C4-2B (cell line): ENCODE measurements around the gene TXN2.

Experiments used
- ZFX ChIP-seq: fragments of 450-650 bp; IDR thresholded peaks from 2 replicates; pipeline ENCODE4 v1.6.1; 2017
- TF ChIP-seq, protein P1 (sequence below): fragments of 450-650 bp; conservative IDR thresholded peaks from 2 replicates; pipeline ENCODE4 v1.5.1; 2017; ENCODE audit warnings: mild to moderate bottlenecking

DNA sequence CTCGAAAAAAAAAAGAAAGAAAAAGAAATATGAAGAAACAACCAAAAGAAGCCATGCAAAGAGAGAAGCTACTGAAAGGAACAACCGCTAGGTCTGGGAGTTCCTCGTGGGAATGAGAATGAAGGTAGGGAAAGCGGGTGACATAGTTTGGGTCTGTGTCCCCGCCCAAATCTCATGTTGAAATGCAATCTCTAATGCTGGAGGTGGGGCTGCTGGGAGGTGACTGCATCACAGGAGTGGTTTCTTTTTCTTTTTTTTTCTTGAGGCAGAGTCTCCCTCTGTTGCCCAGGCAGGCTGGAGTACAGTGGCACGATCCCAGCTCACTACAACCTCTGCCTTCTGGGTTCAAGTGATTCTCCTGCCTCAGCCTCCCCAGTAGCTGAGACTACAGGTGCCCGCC, 9.7 kb upstream of the TXN2 start:
- TF ChIP-seq, protein P1, sequence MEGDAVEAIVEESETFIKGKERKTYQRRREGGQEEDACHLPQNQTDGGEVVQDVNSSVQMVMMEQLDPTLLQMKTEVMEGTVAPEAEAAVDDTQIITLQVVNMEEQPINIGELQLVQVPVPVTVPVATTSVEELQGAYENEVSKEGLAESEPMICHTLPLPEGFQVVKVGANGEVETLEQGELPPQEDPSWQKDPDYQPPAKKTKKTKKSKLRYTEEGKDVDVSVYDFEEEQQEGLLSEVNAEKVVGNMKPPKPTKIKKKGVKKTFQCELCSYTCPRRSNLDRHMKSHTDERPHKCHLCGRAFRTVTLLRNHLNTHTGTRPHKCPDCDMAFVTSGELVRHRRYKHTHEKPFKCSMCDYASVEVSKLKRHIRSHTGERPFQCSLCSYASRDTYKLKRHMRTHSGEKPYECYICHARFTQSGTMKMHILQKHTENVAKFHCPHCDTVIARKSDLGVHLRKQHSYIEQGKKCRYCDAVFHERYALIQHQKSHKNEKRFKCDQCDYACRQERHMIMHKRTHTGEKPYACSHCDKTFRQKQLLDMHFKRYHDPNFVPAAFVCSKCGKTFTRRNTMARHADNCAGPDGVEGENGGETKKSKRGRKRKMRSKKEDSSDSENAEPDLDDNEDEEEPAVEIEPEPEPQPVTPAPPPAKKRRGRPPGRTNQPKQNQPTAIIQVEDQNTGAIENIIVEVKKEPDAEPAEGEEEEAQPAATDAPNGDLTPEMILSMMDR: no peak
- no peak for TF ChIP-seq ZFX
